ENCODE results near the gene RAB37.

The RAB37 gene

GRCh38 chr17:74744714-74745547 lies 7.9 kb downstream of the RAB37 start:
- peak; percentile 80 for DNase-seq (ENCODE audit: low read depth)

GRCh38 chr17:74745548-74746177 lies 8.6 kb downstream of the RAB37 start:
- no peak for DNase-seq (ENCODE audit: low read depth)

GRCh38 chr17:74746376-74746775 lies 9.3 kb downstream of the RAB37 start:
- no peak for DNase-seq (ENCODE audit: low read depth)

- DNase-seq (ENCODE audit: low read depth) = no peak
Measured at GRCh38 chr17:74746922-74747321, 9.9 kb downstream of the RAB37 start.

GRCh38 chr17:74748279-74748528 lies 11.1 kb downstream of the RAB37 start:
- DNase-seq (ENCODE audit: low read depth) = no peak

- DNase-seq (ENCODE audit: low read depth) = peak; percentile 91
Measured at GRCh38 chr17:74748529-74749278, 11.6 kb downstream of the RAB37 start, which contains the start of gene NHERF1. NHERF1 (plus strand) TSS chr17:74748628; CDS start chr17:74748847, 219 bp downstream.

GRCh38 chr17:74749279-74750038 lies 12.4 kb downstream of the RAB37 start:
- no peak for DNase-seq (ENCODE audit: low read depth)

- no peak for DNase-seq (ENCODE audit: low read depth)
Measured at GRCh38 chr17:74750039-74750326, 12.9 kb downstream of the RAB37 start.

- DNase-seq (ENCODE audit: low read depth) = no peak
Measured at GRCh38 chr17:74750327-74751069, 13.4 kb downstream of the RAB37 start.

GRCh38 chr17:74752415-74752814 lies 15.4 kb downstream of the RAB37 start:
- DNase-seq (ENCODE audit: low read depth) = no peak

GRCh38 chr17:74752822-74753401 lies 15.9 kb downstream of the RAB37 start:
- DNase-seq (ENCODE audit: low read depth) = no peak

- DNase-seq (ENCODE audit: low read depth) = no peak
Measured at GRCh38 chr17:74754832-74755231, 17.8 kb downstream of the RAB37 start.

GRCh38 chr17:74755533-74755932 lies 18.5 kb downstream of the RAB37 start:
- DNase-seq (ENCODE audit: low read depth) = no peak

GRCh38 chr17:74756891-74757290 lies 19.8 kb downstream of the RAB37 start:
- DNase-seq (ENCODE audit: low read depth) = no peak

- no peak for DNase-seq (ENCODE audit: low read depth)
Measured at GRCh38 chr17:74757502-74757901, 20.4 kb downstream of the RAB37 start.

GRCh38 chr17:74757931-74758847 lies 21.1 kb downstream of the RAB37 start:
- no peak for DNase-seq (ENCODE audit: low read depth)

- DNase-seq (ENCODE audit: low read depth) = no peak
Measured at GRCh38 chr17:74758848-74759168, 21.8 kb downstream of the RAB37 start.

GRCh38 chr17:74759243-74759801 lies 22.3 kb downstream of the RAB37 start:
- DNase-seq (ENCODE audit: low read depth) = no peak

GRCh38 chr17:74759941-74760340 lies 22.9 kb downstream of the RAB37 start:
- no peak for DNase-seq (ENCODE audit: low read depth)

Data from activated gamma-delta T cell treated with anti-CD3 and anti-CD28 coated beads, Interleukin-2, amount 50 U/mL, for 16 hours (primary cell).